Sciatic nerve (tissue), 2 donors: ENCODE results near the gene GMPR2. TPM values are rescaled to one million over a fixed set of nuclear protein-coding genes. Genes with fewer than 3 reads are reported as not detected.

Experiments used
- ATAC-seq: fragments of 200-7000 bp; cut with Tn5 transposase; one replicate; pipeline ENCODE4 v1.9.1; 2020; ENCODE audit warnings: mild to moderate bottlenecking, moderate library complexity
- DNase-seq: peaks from one replicate; pipeline ENCODE4 v3.0.0-alpha.2; 2020; ENCODE audit warnings: low spot score
- intact Hi-C: fragments of 100-400 bp; cut with DNase I; formaldehyde crosslinking; loops from one replicate; pipeline ENCODE4 v1.14.2; 2022
- total RNA-seq: library from RNA; stranded (reverse); fragmentation: NEBNext Ultra II Directional; extraction: Animal tissue kit (Norgen Biotek cat#: 25700); gene quantifications from one replicate; pipeline ENCODE4 v1.2.1, GENCODE V29; 2021
- donor health status: DM: no; HTN: no; CAD: no.
- donor health status: DM: no; HTN: no; CAD: no.

GMPR2 gene
- total RNA-seq, 1 donor from 2014 or later: 52.0 TPM

- intact Hi-C loops: no loop called here
- ATAC-seq (peak; percentile 31), DNase-seq (no peak)
These were observed 45.0 kb downstream of the GMPR2 start for GRCh38 chr14:24277606-24278321.

DNA sequence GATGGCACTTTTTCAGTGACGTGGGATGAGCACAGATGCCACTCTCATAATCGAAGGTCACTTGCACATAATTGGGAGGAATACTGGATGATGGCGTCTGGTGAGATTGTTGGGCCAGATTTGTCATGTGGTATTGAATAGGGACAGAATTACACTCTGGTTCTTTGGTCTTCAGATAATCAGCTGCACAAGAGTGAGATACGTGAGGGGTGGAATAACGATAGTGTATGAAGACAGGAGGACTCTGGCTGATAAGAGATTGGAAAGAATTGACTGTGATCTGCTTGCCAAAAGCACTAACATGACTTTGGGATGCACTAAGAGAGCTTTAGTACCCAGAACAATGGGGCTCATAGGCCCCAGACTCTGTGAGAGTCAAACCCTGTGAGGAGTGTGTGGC, 45.7 kb downstream of the GMPR2 start:
- intact Hi-C loops: no loop called here
- DNase-seq: no peak
- no peak for ATAC-seq

- intact Hi-C loops: no loop called here
- no peak for DNase-seq
- ATAC-seq: no peak
These were observed 46.8 kb downstream of the GMPR2 start for GRCh38 chr14:24279301-24280186.

- no peak for DNase-seq
- peak; percentile 77 for ATAC-seq
- intact Hi-C loops: no loop called here
These were observed 48.2 kb downstream of the GMPR2 start for GRCh38 chr14:24280797-24281460.

- intact Hi-C loops: no loop called here
- no peak for DNase-seq
- no peak for ATAC-seq
These were observed 48.9 kb downstream of the GMPR2 start for GRCh38 chr14:24281636-24282035.

GRCh38 chr14:24282736-24283135, 50.0 kb downstream of the GMPR2 start:
- no peak for DNase-seq
- ATAC-seq: no peak
- intact Hi-C loops: no loop called here

GRCh38 chr14:24283796-24284460, 51.2 kb downstream of the GMPR2 start:
- no peak for DNase-seq
- intact Hi-C loops: no loop called here
- no peak for ATAC-seq

- ATAC-seq (no peak), DNase-seq (no peak)
- intact Hi-C loops: no loop called here
These were observed 51.8 kb downstream of the GMPR2 start for GRCh38 chr14:24284501-24285035.

GRCh38 chr14:24285351-24285750, 52.6 kb downstream of the GMPR2 start:
- ATAC-seq: no peak
- intact Hi-C loops: no loop called here

DNA sequence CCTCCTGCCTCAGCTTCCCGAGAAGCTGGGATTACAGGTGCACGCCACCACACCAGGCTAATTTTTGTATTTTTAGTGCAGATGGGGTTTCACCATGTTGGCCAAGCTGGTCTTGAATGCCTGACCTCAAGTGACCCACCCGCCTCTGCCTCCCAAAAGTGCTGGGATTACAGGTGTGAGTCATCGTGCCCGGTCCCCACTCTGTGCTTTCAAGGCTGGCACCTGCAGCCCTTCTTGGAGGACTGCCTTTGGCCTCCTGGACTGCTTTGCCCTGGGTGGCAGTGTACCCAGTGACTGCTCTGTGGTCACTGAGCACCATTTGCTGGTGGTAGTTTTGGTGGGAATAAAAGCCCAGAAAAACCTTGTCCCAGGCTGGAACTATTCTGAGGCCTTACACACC, 54.3 kb downstream of the GMPR2 start:
- intact Hi-C loops: no loop called here
- ATAC-seq: no peak
- DNase-seq: no peak

More at GRCh38 chr14:24285351-24285750, 52.6 kb downstream of the GMPR2 start:
- DNase-seq: no peak

Other genes with a start within 250 kb of the GMPR2 start
- 23.0 TPM for gene DHRS4L2, start 244.0 kb upstream of the GMPR2 start, total RNA-seq
- gene CARMIL3, start 180.9 kb upstream of the GMPR2 start, total RNA-seq: 0.58 TPM
- gene CPNE6, start 161.4 kb upstream of the GMPR2 start, total RNA-seq: not detected
- 11.9 TPM for gene PCK2, start 138.6 kb upstream of the GMPR2 start, total RNA-seq
- 47.6 TPM for gene DCAF11, start 118.2 kb upstream of the GMPR2 start, total RNA-seq
- 2.9 TPM for gene NRL, start 118.0 kb upstream of the GMPR2 start, total RNA-seq
- 0.76 TPM for gene FITM1, start 102.3 kb upstream of the GMPR2 start, total RNA-seq
- 116 TPM for gene PSME1, start 96.7 kb upstream of the GMPR2 start, total RNA-seq
- gene EMC9, start 91.3 kb upstream of the GMPR2 start, total RNA-seq: 14.8 TPM
- gene PSME2, start 86.3 kb upstream of the GMPR2 start, total RNA-seq: 77.7 TPM
- 61.5 TPM for gene RNF31, start 85.4 kb upstream of the GMPR2 start, total RNA-seq
- 107 TPM for gene IRF9, start 71.7 kb upstream of the GMPR2 start, total RNA-seq
- 20.9 TPM for gene REC8, start 60.8 kb upstream of the GMPR2 start, total RNA-seq
- 17.7 TPM for gene IPO4, start 44.1 kb upstream of the GMPR2 start, total RNA-seq
- 40.8 TPM for gene TM9SF1, start 37.5 kb upstream of the GMPR2 start, total RNA-seq
- gene TSSK4, start 27.2 kb upstream of the GMPR2 start, total RNA-seq: not detected
- 56.4 TPM for gene CHMP4A, start 19.4 kb upstream of the GMPR2 start, total RNA-seq
- gene MDP1, start 16.9 kb upstream of the GMPR2 start, total RNA-seq: 13.8 TPM
- 132 TPM for gene NEDD8, start 562 bp upstream of the GMPR2 start, total RNA-seq
- 81.1 TPM for gene TINF2, start 9.7 kb downstream of the GMPR2 start, total RNA-seq
- 13.2 TPM for gene TGM1, start 30.2 kb downstream of the GMPR2 start, total RNA-seq
- 31.9 TPM for gene RABGGTA, start 38.7 kb downstream of the GMPR2 start, total RNA-seq
- gene DHRS1, start 66.9 kb downstream of the GMPR2 start, total RNA-seq: 27.7 TPM
- 21.4 TPM for gene NOP9, start 66.9 kb downstream of the GMPR2 start, total RNA-seq
- 17.3 TPM for gene CIDEB, start 75.0 kb downstream of the GMPR2 start, total RNA-seq
- gene LTB4R2, start 77.2 kb downstream of the GMPR2 start, total RNA-seq: 5.6 TPM
- 6.7 TPM for gene LTB4R, start 78.6 kb downstream of the GMPR2 start, total RNA-seq
- gene ADCY4, start 102.1 kb downstream of the GMPR2 start, total RNA-seq: 68.1 TPM
- gene RIPK3, start 107.1 kb downstream of the GMPR2 start, total RNA-seq: 8.9 TPM
- 78.9 TPM for gene NFATC4, start 135.3 kb downstream of the GMPR2 start, total RNA-seq
- 20.0 TPM for gene NYNRIN, start 166.1 kb downstream of the GMPR2 start, total RNA-seq
- 7.0 TPM for gene CBLN3, start 196.7 kb downstream of the GMPR2 start, total RNA-seq
- 73.4 TPM for gene KHNYN, start 197.0 kb downstream of the GMPR2 start, total RNA-seq
- 43.9 TPM for gene SDR39U1, start 209.8 kb downstream of the GMPR2 start, total RNA-seq